Choroid plexus epithelial cell (primary cell): ENCODE results near the gene PRR16.
A peak's percentile ranks its signal among the peaks of the same experiment; 100 is the strongest.

ENCODE experiments used
- DNase-seq: peaks from one replicate; pipeline ENCODE4 v3.0.0-alpha.2; 2010; ENCODE audit warnings: low read depth
- H3K4me3 ChIP-seq: 2 replicates; pipeline ENCODE4 v1.5.1; 2011; ENCODE audit warnings: low read depth, mild to moderate bottlenecking, control low read depth, low read length, moderate library complexity
- TF ChIP-seq, protein P1 (sequence below): conservative IDR thresholded peaks from 2 replicates; pipeline ENCODE4 v1.5.1; 2011; ENCODE audit warnings: low read depth, mild to moderate bottlenecking, control low read depth, inconsistent platforms, low read length, moderate library complexity

The PRR16 gene

DNA sequence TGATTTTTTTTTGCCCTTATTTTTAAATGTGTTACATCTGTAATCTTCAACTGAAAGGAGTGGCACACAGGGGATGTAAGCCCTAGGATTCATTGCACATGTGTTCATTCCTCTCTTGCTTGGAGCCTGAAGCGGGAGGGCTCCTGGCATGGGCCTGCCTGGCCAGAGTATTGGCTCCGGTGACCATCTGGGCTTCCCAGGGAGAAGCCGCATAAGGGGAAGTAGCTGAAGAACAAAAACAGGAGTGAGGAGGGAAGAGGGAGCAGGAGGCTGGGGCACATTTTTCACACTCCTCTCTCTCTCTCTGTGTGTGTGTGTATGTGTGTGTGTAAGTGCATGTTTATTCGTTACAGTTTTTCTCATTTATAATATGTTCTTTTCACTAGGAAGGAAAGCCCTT is 269.9 kb downstream of the PRR16 start:
- no peak overlapping the region for H3K4me3 ChIP-seq
- DNase-seq: peak; percentile 32
- TF ChIP-seq, protein P1, sequence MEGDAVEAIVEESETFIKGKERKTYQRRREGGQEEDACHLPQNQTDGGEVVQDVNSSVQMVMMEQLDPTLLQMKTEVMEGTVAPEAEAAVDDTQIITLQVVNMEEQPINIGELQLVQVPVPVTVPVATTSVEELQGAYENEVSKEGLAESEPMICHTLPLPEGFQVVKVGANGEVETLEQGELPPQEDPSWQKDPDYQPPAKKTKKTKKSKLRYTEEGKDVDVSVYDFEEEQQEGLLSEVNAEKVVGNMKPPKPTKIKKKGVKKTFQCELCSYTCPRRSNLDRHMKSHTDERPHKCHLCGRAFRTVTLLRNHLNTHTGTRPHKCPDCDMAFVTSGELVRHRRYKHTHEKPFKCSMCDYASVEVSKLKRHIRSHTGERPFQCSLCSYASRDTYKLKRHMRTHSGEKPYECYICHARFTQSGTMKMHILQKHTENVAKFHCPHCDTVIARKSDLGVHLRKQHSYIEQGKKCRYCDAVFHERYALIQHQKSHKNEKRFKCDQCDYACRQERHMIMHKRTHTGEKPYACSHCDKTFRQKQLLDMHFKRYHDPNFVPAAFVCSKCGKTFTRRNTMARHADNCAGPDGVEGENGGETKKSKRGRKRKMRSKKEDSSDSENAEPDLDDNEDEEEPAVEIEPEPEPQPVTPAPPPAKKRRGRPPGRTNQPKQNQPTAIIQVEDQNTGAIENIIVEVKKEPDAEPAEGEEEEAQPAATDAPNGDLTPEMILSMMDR: no peak

DNA sequence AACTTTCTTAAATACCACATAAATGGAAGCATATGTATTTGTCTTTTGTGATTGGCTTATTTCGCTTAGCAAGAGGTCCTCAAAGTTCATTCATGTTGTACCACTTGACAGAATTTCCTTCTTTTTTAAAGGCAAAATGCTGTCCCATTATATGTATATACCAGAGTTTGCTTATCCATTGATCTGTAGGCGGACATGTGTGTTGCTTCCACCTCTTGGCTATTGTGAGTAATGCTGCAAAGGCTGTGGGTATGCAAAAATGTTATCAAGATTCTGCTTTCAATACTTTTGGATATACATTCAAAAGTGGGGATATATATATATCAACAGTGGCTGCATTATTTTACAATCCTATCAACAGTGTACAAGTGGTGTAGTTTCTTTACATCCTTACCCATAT is 271.0 kb downstream of the PRR16 start:
- TF ChIP-seq, protein P1: peak; percentile 48
- H3K4me3 ChIP-seq: no peak overlapping the region
- peak; percentile 33 for DNase-seq
